ENCODE data around the gene FLVCR2.

The FLVCR2 gene

DNA sequence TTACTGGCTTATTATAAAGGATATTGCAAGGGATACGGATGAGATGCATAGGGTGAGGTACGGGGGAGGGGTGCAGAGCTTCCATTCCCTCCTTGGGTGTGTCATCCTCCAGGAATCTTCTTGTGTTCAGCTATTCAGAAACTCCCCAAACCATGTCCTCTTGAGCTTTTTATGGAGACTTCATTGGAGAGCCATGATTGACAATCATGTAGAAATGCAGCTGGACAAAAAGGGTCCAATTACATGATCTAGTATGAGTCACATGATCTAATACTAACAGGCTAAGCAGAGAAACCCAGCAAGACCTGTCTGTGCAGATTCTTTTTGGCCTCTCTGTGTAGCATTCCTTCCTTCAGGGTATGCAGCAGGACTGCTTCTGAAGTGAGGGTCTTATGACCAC, 23.9 kb upstream of the FLVCR2 start:
- DNase-seq (ENCODE audit: low spot score), result no peak

DNA sequence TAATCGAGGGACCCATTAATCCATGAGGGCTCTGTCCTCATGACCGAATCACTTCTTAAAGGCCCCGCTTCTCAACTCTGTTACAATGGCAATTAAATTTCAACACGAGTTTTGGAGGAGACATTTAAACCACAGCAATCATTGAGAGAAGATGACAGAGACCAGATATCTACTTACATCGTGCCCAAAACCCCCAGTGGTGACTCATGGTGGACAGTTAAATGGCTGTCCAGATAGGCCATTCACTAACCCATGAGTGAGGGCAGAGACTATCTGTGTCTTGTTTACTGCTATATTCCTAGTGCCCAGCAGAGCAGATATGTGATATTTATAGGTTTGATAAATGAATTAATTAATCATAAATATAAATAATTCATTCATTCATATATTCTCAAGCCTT, 20.0 kb upstream of the FLVCR2 start:
- no peak for DNase-seq (ENCODE audit: low spot score)

DNA sequence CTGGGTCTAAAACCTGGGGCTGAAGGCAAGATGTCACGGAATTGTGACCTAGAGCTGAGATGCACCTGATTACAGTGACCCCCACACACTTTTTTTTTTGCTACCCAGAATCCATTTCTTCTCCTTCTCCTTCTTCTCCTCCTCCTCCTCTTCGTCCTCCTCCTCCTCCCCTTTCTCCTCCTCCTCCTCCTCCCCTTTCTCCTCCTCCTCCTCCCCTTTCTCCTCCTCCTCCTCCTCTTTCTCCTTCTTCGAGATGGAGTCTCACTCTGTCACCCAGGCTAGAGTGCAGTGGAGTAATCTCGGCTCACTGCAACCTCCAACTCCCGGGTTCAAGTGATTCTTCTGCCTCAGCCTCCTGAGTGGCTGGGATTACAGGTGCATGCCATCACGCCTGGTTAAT, 19.4 kb upstream of the FLVCR2 start:
- DNase-seq (ENCODE audit: low spot score), result no peak

DNA sequence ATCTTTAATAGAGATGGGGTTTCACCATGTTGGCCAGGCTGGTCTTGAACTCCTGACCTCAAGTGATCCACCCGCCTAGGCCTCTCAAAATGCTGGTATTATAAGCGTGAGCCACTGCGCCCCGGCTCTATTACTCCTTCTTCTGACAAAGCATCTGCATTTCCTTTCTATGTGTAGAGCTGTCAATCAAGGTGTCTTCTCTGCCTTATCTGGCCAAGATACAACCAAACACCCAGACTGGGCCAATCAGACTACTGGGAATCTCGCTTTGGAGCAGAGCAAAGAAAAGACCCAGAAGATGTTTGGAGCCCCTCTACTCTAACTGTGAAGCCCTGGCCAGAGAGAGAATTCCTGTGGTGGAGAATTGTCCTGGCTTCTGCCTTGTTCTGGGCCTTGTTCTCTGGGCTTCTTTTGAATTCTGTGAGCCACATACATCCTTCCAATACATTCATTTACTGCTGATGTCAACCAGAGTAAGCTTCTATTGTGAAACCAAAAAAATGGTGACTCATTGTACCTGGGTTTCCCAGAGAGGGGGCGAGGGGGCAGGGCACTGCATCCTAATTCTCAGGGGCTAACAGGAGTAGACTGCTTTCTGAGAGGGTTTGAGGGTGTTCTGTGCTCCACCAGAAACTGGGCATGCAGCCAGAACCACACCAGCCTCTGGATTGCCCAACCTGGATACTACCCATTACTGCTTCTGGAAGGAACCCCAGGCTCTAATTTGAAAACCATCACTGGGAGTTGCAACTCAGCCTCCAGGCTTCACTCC, 18.8 kb upstream of the FLVCR2 start:
- DNase-seq (ENCODE audit: low spot score), result no peak

DNA sequence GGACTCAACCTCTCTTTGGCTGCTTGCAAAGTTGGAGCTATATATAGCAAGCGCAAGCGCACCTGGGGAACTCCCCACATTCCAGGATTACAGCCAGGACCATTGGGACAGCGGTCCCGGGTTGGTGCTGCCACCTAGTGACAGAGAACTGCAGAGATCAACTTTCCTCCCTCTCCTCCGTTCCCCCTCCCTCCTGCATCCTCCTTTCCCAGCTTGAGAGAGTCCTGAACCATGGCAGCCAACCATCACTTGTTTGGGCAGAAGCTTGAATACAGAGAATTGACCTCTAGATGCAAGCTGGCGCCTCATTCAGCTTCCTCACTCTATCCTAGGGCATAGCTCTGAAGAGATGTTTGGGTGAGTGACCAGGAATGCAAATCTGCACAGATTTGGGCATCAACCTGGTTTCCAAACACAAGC, 17.4 kb upstream of the FLVCR2 start:
- peak; percentile 87 for DNase-seq (ENCODE audit: low spot score)

DNA sequence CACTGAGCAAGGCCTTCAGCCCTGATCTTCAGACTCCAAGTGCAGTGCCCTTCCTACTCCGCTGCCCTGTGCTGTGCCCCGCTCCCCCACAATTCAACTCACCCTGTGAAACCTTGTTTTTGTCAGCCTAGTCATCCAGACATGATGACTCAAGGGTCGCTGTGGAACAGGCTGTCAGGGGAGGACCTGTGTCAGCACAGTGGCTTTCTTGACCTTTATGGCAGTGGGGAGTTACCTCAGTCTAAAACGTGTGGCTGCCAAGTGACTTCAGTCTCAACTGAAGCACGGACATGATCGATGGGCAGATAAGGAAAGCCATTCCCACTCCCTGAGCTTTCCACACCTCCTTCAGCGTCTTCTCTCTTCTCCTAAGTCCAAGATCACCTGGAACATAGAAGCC, 16.3 kb upstream of the FLVCR2 start:
- DNase-seq (ENCODE audit: low spot score), result no peak

DNA sequence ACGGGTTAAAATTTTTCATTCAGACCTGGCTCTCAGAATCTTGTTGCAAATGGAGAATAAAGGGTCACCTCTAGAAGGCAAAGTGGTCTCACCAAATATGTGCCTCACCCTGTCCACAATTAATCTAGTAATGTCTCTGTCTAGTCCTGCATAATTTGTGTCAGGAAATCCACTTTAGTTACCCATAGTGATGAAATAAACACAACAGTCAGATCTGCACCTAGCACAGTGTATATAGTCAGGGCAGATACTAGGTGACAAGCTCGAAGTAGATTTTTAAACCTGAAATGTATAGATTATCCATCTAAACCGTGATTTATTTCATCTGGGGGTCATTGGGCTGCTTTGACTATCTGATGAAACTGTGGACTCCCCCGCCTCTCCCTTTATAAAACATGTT, 15.9 kb upstream of the FLVCR2 start:
- no peak for DNase-seq (ENCODE audit: low spot score)

DNA sequence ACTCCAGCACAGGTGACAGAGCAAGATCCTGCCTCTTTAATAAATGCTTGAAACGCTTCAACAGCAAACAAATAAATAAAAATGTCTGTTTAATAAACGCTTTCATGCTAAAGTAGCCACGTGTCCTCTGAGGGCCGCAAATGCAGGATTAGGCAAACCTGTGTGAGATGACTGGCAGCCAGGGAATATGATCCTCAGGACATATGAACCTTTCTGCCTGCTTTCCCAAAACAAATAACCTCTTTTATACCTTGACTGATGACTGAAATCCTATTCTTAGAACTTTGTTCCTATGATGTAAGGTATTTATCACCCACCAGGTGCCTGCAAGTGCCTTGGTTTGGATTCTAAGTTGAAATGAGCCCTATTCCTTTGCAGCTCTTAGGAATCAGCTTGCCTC, 14.5 kb upstream of the FLVCR2 start:
- no peak for DNase-seq (ENCODE audit: low spot score)

DNA sequence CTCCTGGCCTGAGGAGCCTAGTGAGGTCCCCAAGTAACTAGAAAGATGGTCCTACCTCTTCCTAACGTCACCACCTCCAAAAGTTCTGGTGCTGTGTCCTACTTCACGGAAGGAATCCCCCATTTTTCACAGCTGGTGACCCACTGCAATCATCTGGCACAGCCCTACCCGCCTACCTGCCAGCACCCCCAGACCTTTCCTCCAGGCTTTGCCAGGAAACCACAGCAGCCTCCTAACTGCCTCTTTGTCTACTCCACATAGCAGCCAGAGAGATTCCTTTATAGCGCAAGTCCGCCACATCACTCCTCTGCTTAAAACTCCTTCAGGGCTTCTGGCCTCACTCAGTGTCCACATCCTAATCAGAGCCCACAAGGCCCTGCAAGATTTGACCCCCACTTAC, 13.4 kb upstream of the FLVCR2 start:
- DNase-seq (ENCODE audit: low spot score), result no peak

DNA sequence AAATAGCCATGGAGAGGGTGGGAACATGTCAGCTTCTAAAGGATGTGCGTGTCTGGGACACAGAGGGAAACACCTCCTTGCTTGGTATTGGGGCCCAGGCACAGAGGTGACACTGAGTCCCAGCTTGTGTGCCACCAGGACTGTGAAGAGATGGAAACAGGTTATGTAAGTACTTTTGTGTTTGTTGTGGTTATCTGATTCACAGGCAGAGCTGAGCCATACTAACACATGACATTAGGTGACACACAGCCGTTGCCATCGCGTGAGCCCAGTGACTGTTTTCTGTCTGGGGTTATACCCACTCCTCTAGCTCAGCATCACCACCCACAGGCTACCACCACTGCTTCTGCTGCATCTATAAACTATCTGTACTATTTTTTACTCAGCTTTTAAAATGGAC, 12.1 kb upstream of the FLVCR2 start:
- no peak for DNase-seq (ENCODE audit: low spot score)

DNA sequence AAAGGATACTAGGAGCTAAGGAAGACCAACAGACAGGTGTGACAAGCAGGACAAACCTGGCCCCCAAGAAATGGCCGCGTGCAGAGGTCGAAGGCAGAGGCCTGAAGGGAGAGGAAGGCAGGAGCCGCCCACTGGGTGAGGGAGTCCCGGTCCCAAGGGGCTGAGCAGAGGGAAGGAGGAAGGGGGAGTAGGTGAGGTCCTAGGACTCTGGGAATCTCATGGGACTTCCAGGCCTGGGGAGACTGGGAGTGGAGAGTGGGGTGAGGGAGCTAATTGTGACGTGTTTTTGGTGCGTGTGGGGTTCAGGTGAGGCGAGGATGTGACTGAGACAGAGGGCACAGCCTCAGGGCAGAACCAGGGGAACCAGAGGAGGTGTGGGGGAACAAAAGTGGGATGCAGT, 11.7 kb upstream of the FLVCR2 start:
- DNase-seq (ENCODE audit: low spot score), result no peak

DNA sequence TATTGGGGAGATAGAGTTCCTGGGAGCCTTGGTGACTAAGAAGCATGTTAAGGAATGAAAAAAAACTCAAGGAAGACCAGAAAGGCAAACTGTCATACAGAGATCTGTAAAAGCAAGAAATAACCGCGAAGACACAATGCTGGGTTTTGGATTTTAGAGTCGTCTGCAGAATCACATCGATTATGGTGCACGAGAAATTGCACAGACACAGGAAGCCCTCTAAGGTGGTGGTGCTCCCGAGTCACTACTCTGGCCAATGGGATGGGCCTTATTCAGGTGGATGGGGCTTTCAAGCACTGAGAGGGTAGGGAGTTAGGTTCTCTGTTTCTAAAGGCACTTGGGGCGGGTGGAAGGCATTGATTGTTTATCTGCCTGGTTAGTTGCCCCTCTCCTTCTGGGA, 10.3 kb upstream of the FLVCR2 start:
- no peak for DNase-seq (ENCODE audit: low spot score)

DNA sequence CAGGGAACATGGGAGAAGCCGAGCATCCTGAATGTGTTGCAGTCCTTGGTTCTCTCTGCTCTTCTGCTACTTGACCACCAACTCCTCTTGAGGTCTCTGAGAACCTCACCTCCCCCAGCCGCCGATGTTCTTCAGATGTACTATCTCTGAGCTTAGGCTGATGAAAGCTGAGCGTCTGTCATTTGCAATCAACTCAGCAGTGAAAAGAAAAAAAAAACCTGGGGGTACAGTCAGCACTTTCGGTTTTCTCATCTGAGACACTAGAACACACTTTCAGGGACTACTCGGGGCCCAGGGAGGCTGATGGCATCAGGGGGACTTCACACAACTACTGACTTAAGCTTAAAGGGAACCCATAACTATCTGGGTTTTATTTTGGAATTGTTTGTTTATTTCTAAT, 9.6 kb upstream of the FLVCR2 start:
- no peak for DNase-seq (ENCODE audit: low spot score)

DNA sequence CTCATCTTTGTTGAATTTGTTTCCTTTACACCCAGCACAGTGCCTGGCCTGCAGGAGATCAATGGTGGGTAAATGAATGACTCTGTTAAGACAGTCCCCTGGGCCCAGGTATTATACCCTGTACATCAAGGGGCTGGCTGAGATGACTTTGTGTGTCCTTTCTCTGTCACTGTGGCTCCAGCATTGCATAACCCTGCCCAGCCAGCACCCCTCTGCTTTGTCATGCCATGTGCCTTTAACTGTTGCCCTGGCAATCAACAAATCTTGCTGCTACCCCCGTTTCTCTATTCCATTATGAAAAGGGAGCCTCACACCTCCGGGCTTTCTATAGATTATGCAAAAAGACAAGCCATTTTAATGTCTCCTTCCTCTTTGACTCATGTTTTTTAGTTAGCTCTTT, 7.6 kb upstream of the FLVCR2 start:
- DNase-seq (ENCODE audit: low spot score), result no peak

DNA sequence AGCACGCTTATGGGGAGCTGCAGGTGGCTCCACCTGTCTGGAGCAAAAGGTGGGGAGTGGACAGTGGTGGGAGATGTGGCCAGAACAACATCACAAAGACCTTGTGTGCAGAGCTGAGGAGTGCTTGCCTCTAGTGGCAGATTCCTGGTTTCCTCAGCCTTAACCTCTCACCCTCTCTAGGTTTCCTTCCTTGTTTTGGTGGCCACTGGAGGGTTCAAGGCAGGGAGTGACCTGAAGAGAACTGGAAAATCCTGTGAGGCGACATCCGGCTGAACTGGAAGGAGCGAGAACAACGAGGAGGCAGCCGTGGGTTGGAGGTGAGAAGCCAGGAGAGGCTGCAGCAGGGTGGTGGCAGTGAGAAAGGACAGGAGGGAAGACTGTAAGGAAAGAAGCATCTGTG, 6.3 kb upstream of the FLVCR2 start:
- no peak for DNase-seq (ENCODE audit: low spot score)

DNA sequence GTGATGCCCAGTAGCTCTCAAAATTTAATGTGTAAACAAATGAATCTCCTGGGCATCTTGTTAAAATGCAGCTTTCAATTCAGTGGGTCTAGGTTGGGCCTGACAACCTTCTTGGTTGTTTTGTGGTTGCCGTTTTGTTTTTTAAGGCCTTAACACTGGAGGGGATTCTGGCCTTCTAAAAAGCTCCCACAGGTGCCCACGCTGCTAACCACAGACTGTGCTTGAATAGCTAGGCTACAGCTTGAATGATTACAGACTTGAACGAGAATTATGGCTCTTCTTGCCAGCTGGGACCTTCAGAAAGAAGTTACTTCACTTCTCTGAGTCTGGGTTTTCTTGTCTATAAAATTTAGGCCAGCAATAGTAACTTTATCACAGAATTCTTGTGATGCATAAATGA, 1.3 kb upstream of the FLVCR2 start:
- DNase-seq (ENCODE audit: low spot score), result no peak

DNA sequence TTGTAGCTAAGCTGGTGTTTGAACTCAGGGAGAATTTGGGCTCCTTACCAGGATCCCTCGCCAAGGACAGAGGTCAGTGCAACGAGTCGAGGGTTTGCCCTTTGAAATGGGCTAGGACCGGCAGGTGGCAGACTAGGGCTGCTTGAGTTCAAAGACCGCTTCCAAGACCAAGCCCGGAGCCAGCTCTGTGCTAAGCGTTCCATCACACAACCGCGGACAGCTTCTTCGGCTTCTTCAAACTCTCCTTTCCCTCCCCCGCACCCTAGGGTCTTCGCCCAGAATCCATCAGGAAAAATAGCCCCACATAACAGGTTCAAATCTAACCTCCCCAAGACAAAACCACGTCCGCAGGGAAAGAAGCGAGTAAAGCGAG, 705 bp upstream of the FLVCR2 start:
- peak; percentile 84 for DNase-seq (ENCODE audit: low spot score)

DNA sequence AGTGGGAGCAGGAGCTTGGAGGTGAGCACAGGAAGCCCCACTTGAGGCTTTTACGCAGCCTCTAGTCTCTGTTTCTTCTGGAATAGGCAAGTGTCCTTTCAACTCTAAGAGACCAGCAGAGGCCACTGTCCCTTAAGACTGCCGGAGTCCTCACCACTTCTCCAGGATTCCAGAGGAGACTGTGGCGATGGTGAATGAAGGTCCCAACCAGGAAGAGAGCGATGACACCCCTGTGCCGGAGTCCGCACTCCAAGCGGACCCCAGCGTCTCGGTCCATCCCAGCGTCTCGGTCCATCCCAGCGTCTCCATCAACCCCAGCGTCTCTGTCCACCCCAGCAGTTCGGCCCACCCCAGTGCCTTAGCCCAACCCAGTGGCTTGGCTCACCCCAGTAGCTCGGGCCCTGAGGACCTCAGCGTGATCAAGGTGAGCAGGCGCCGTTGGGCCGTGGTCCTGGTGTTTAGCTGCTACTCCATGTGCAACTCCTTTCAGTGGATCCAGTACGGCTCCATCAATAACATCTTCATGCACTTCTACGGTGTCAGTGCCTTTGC, 442 bp downstream of the FLVCR2 start:
- no peak for DNase-seq (ENCODE audit: low spot score)

DNA sequence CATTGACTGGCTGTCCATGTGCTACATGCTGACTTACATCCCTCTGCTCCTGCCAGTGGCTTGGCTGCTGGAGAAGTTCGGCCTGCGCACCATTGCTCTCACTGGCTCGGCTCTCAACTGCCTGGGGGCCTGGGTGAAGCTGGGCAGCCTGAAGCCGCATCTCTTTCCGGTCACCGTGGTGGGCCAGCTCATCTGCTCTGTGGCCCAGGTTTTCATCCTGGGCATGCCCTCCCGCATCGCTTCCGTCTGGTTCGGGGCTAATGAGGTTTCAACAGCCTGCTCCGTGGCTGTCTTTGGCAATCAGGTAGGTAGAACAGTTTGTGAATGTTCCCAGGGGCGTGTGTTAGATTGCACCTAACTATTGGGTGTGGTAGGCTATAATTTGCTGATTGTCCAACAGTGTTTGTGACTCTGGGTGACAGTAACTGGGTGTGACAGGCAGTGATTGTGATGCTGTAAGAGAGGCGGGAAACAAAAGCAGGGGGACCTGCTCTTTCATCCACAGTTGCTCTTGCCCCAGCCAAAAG, 981 bp downstream of the FLVCR2 start:
- no peak for DNase-seq (ENCODE audit: low spot score)

DNA sequence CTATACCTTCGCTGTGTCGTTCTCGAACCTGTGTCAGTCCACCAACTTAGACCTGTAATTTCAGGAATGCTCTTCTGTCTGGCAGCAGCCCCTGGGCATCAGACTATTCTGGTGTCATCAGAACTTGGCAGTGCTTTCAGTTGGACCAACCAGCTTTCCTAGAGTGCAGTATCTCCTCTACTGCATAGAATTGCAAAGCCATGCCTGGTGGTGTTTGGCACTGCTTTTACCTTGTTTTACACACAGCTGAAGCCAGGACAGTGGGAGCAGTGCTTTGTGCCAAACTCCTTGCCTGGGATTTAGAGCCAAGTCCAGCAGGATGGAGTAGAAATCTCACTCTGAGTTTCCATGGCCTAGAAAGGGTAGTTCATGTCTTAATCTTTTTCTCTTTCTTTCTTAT, 1.5 kb downstream of the FLVCR2 start:
- no peak for DNase-seq (ENCODE audit: low spot score)

DNA sequence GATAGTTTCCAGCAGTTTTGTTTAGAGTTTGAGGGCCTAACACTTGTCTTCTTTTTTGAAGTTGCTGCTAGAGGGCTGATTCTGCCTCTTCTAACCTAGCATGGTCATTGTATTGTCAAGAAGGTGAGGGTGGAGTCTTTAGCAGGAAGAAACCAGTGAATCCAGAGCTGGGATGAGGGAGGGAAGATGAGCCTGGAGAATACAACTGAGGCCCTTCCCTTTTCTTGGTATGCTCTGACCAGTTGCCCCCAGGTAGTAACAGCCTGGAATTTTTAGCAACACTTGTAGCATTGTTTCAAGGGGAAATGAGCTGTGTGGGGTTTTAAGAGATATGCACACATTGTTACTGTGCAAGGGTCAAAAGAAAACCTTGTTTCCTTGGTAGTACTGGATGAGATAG, 9.0 kb downstream of the FLVCR2 start:
- no peak for DNase-seq (ENCODE audit: low spot score)

DNA sequence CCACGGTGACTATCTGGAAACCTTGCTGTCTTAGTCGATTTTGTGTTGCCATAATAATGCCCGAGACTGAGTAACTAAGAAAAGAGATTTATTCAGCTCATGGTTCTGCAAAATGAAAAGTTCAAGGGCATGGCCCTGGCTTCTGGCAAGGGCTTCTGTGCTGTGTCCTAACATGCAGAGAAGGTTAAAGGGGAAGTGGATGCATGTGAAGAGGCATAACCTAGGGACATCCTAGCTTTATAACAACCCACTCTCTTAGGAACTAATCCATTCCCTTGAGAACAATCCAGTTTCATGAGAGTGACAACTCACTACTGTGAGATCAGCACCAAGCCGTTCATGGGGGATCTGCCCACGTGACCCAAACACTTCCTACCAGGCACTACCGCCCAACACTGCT, 11.5 kb downstream of the FLVCR2 start:
- DNase-seq (ENCODE audit: low spot score), result no peak

DNA sequence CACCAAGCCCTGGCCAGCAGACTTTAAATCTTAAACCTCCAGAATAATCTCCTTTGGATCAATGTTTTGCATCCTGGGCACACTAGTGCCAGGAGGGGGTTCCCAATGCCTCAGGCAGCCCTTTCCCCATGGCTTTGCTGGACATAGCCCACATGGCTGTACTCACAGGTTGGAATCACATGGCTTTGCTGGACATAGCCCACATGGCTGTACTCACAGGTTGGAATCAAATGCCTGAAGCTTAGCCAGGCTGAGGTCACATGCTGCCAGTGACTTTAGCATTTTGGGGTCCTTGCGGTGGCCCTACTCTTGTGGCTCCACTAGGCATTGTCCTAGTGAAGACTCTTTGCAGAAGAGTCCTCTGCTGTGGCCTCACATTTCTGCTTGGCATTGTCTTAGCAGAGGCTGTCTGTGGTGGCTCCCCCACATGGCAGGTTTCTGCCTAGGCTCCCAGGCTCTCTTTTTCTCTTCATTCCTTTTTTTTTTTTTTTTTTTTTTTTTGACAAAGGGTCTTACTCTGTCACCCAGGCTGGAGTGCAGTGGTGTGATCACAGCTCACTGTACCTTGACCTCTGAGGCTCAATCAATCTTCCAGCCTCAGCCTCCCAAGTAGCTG, 13.0 kb downstream of the FLVCR2 start:
- no peak for DNase-seq (ENCODE audit: low spot score)

All from COLO829 (cell line).